SK-N-SH (cell line): ENCODE measurements around the gene PHOX2A. TPM values are rescaled to one million over a fixed set of nuclear protein-coding genes. Genes with fewer than 3 reads are reported as not detected.

Experiments used
- CTCF ChIA-PET: fragments of 300-600, 350-600 bp; formaldehyde crosslinking; extraction: SDS; loops from one replicate; lab custom pipeline; 2021; lab: Yijun Ruan, JAX
- POLR2A ChIA-PET: fragments of 350-600 bp; sonication (Branson Sonifier 250); formaldehyde crosslinking; extraction: SDS; loops from one replicate; lab custom pipeline; 2020; ENCODE audit warnings: antibody characterized with exemption, inconsistent platforms; lab: Yijun Ruan, JAX
- DNase-seq: peaks from one replicate; pipeline ENCODE4 v3.0.0; 2012
- H2AFZ ChIP-seq: fragments of 200-600 bp; sonication (generic); 2 replicates; pipeline ENCODE4 v1.8.1; 2016; ENCODE audit warnings: antibody characterized with exemption, mild to moderate bottlenecking, low read depth
- H3F3A ChIP-seq: fragments of 200-600 bp; sonication (generic); replicated peaks from 2 replicates; pipeline ENCODE3; 2016; ENCODE audit warnings: antibody characterized with exemption, mild to moderate bottlenecking; ENCODE audit not compliant: insufficient read depth
- H3K27ac ChIP-seq, 2 experiments: fragments of 200-500 bp in 1 of 2; fragments of 200-600 bp in 1 of 2; sonication (Bioruptor generic) in 1 of 2; sonication (generic), shearing (Covaris generic) in 1 of 2; 2 replicates each; pipeline versions ENCODE4 v1.5.1 to v1.6.1; 2014 to 2016; ENCODE audit warnings: low read depth in 2 of 2, inconsistent platforms in 1 of 2, low read length in 1 of 2, mild to moderate bottlenecking in 1 of 2, mixed read lengths in 1 of 2
- H3K27me3 ChIP-seq: fragments of 200-600 bp; sonication (generic), shearing (Covaris generic); 2 replicates; pipeline ENCODE4 v1.6.1; 2016; ENCODE audit warnings: mixed run types; ENCODE audit not compliant: insufficient read depth
- H3K36me3 ChIP-seq, 2 experiments: fragments of 200-500 bp in 1 of 2; fragments of 200-600 bp in 1 of 2; sonication (Bioruptor generic) in 1 of 2; sonication (generic) in 1 of 2; replicated peaks in 1 of 2; 2 replicates each; pipeline versions ENCODE3 to v1.5.1; 2014 to 2016; ENCODE audit warnings: low read length in 1 of 2, mild to moderate bottlenecking in 1 of 2; ENCODE audit not compliant: insufficient read depth in 2 of 2, control insufficient read depth in 1 of 2
- H3K4me1 ChIP-seq, 2 experiments: fragments of 200-500 bp in 1 of 2; fragments of 200-600 bp in 1 of 2; sonication (Bioruptor generic) in 1 of 2; sonication (generic), shearing (Covaris generic) in 1 of 2; 2 replicates each; pipeline versions ENCODE4 v1.5.1 to v1.6.1; 2014 to 2016; ENCODE audit warnings: low read depth in 1 of 2, low read length in 1 of 2, mixed run types in 1 of 2; ENCODE audit not compliant: insufficient read depth in 2 of 2, control insufficient read depth in 1 of 2
- H3K4me2 ChIP-seq: fragments of 200-600 bp; sonication (generic), shearing (Covaris generic); 2 replicates; pipeline ENCODE4 v1.6.1; 2017; ENCODE audit warnings: mixed run types
- H3K4me3 ChIP-seq, 2 experiments: fragments of 200-500 bp in 1 of 2; fragments of 200-600 bp in 1 of 2; sonication (Bioruptor generic) in 1 of 2; sonication (generic), shearing (Covaris generic) in 1 of 2; 2 replicates each; pipeline versions ENCODE4 v1.5.1 to v1.8.1; 2014 to 2016; ENCODE audit warnings: low read depth in 2 of 2, inconsistent platforms in 1 of 2, low read length in 1 of 2, mild to moderate bottlenecking in 1 of 2, mixed read lengths in 1 of 2, moderate library complexity in 1 of 2
- H3K79me2 ChIP-seq: fragments of 200-600 bp; sonication (generic); 2 replicates; pipeline ENCODE4 v1.8.1; 2017; ENCODE audit warnings: mild to moderate bottlenecking; ENCODE audit not compliant: insufficient read depth
- H3K9ac ChIP-seq: fragments of 200-600 bp; sonication (generic); 2 replicates; pipeline ENCODE4 v1.6.1; 2017; ENCODE audit warnings: mixed run types
- H3K9me2 ChIP-seq: fragments of 200-600 bp; sonication (generic); 2 replicates; pipeline ENCODE4 v1.6.1; 2017; ENCODE audit warnings: mixed run types
- H3K9me3 ChIP-seq: fragments of 200-600 bp; sonication (generic); 2 replicates; pipeline ENCODE4 v1.6.1; 2017; ENCODE audit warnings: mixed run types, mild to moderate bottlenecking, moderate library complexity
- H4K20me1 ChIP-seq: fragments of 200-600 bp; sonication (generic); 2 replicates; pipeline ENCODE4 v1.6.1; 2017; ENCODE audit warnings: mild to moderate bottlenecking, mixed run types; ENCODE audit not compliant: insufficient read depth
- CHD2 ChIP-seq: fragments of 150-350 bp; IDR thresholded peaks from 2 replicates; pipeline ENCODE4 v1.6.1; 2018; ENCODE audit warnings: low read length; ENCODE audit not compliant: partially characterized antibody
- ELF1 ChIP-seq: IDR thresholded peaks from 2 replicates; pipeline ENCODE4 v1.4.0; 2012
- EZH2phosphoT487 ChIP-seq: fragments of 200-600 bp; sonication (generic); IDR thresholded peaks from 2 replicates; pipeline ENCODE4 v1.6.1; 2017; ENCODE audit warnings: low read depth, mixed run types, mild to moderate bottlenecking, antibody characterized with exemption, moderate library complexity, borderline replicate concordance
- FOSL2 ChIP-seq: IDR thresholded peaks from 2 replicates; pipeline ENCODE4 v1.4.0; 2012; ENCODE audit warnings: low read depth, mild to moderate bottlenecking, moderate library complexity, borderline replicate concordance
- GABPA ChIP-seq: IDR thresholded peaks from 2 replicates; pipeline ENCODE4 v1.4.0; 2012; ENCODE audit warnings: low read depth, mild to moderate bottlenecking
- IRF3 ChIP-seq: fragments of 150-350 bp; IDR thresholded peaks from 2 replicates; pipeline ENCODE4 v1.6.1; 2016; ENCODE audit warnings: mild to moderate bottlenecking, low read depth, low read length
- NFIC ChIP-seq: IDR thresholded peaks from 2 replicates; pipeline ENCODE4 v1.4.0; 2012; ENCODE audit warnings: borderline replicate concordance
- NRF1 ChIP-seq: IDR thresholded peaks from 2 replicates; pipeline ENCODE4 v1.6.1; 2012; ENCODE audit warnings: low read depth, mild to moderate bottlenecking, low read length
- POLR2AphosphoS5 ChIP-seq: IDR thresholded peaks from 2 replicates; pipeline ENCODE4 v1.6.1; 2012; ENCODE audit warnings: low read depth, low read length
- RAD21 ChIP-seq: IDR thresholded peaks from 2 replicates; pipeline ENCODE4 v1.6.1; 2012; ENCODE audit warnings: mild to moderate bottlenecking, low read length
- RCOR1 ChIP-seq: fragments of 150-350 bp; IDR thresholded peaks from 2 replicates; pipeline ENCODE4 v1.6.1; 2017; ENCODE audit warnings: antibody characterized with exemption, low read length
- RFX5 ChIP-seq: IDR thresholded peaks from 2 replicates; pipeline ENCODE4 v1.6.1; 2012; ENCODE audit warnings: mild to moderate bottlenecking, improper control_type of control experiment, low read length
- RXRA ChIP-seq: IDR thresholded peaks from 2 replicates; pipeline ENCODE4 v1.4.0; 2012; ENCODE audit warnings: low read depth, mild to moderate bottlenecking, borderline replicate concordance
- SMC3 ChIP-seq: IDR thresholded peaks from 2 replicates; pipeline ENCODE4 v1.6.1; 2012; ENCODE audit warnings: low read depth, low read length, improper control_type of control experiment
- TAF1 ChIP-seq: IDR thresholded peaks from 2 replicates; pipeline ENCODE4 v1.6.1; 2012; ENCODE audit warnings: low read depth, mild to moderate bottlenecking, low read length, moderate library complexity, borderline replicate concordance
- TCF12 ChIP-seq: IDR thresholded peaks from 2 replicates; pipeline ENCODE4 v1.4.0; 2012
- TEAD4 ChIP-seq: IDR thresholded peaks from 2 replicates; pipeline ENCODE4 v1.4.0; 2012; ENCODE audit warnings: mild to moderate bottlenecking, borderline replicate concordance; ENCODE audit not compliant: insufficient read depth
- USF2 ChIP-seq: fragments of 150-350 bp; IDR thresholded peaks from 2 replicates; pipeline ENCODE4 v1.6.1; 2017; ENCODE audit warnings: antibody characterized with exemption, low read length, low read depth, borderline replicate concordance
- YY1 ChIP-seq: IDR thresholded peaks from 2 replicates; pipeline ENCODE4 v1.4.0; 2012; ENCODE audit warnings: low read depth, mild to moderate bottlenecking
- WGBS: methylation state at CpG from one replicate; pipeline ENCODE4 v1.1.6; 2017; ENCODE audit warnings: low lambda C conversion rate; 5-methylcytosine and 5-hydroxymethylcytosine counted together
- polyA plus RNA-seq, 3 experiments: library from polyadenylated mRNA; depleted of rRNA; stranded (reverse); fragments of >200 nt; gene quantifications; 2 replicates each; pipeline ENCODE4 v1.2.3, GENCODE V29; 2012
- TF ChIP-seq, protein P1 (sequence below): IDR thresholded peaks from 2 replicates; pipeline ENCODE4 v1.6.1; 2012; ENCODE audit warnings: mild to moderate bottlenecking, low read depth, low read length, moderate library complexity
- TF ChIP-seq, protein P2 (sequence below): IDR thresholded peaks from 2 replicates; pipeline ENCODE4 v1.4.0; 2012; ENCODE audit warnings: low read depth, borderline replicate concordance
- TF ChIP-seq, protein P3 (sequence below): IDR thresholded peaks from 2 replicates; pipeline ENCODE4 v1.4.0; 2012; ENCODE audit warnings: low read depth, borderline replicate concordance

PHOX2A gene
- polyA plus RNA-seq, 1 of the 3 experiments (the other 2 are of a cell fraction), result 75.6 TPM

- TF ChIP-seq, protein P1, sequence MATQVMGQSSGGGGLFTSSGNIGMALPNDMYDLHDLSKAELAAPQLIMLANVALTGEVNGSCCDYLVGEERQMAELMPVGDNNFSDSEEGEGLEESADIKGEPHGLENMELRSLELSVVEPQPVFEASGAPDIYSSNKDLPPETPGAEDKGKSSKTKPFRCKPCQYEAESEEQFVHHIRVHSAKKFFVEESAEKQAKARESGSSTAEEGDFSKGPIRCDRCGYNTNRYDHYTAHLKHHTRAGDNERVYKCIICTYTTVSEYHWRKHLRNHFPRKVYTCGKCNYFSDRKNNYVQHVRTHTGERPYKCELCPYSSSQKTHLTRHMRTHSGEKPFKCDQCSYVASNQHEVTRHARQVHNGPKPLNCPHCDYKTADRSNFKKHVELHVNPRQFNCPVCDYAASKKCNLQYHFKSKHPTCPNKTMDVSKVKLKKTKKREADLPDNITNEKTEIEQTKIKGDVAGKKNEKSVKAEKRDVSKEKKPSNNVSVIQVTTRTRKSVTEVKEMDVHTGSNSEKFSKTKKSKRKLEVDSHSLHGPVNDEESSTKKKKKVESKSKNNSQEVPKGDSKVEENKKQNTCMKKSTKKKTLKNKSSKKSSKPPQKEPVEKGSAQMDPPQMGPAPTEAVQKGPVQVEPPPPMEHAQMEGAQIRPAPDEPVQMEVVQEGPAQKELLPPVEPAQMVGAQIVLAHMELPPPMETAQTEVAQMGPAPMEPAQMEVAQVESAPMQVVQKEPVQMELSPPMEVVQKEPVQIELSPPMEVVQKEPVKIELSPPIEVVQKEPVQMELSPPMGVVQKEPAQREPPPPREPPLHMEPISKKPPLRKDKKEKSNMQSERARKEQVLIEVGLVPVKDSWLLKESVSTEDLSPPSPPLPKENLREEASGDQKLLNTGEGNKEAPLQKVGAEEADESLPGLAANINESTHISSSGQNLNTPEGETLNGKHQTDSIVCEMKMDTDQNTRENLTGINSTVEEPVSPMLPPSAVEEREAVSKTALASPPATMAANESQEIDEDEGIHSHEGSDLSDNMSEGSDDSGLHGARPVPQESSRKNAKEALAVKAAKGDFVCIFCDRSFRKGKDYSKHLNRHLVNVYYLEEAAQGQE, result no peak
- TF ChIP-seq NRF1, result no peak
- TF ChIP-seq FOSL2, result no peak
- TF ChIP-seq NFIC, result no peak
- TF ChIP-seq TCF12, result no peak
- TF ChIP-seq RXRA, result no peak
- TF ChIP-seq, all 33 proteins: peak for 0
Measured at GRCh38 chr11:72265951-72266350, 22.0 kb upstream of the PHOX2A start (continued).

GRCh38 chr11:72263361-72263760 is 19.4 kb upstream of the PHOX2A start:
- H3K27me3 ChIP-seq, result no peaks in the 10 kb centered on the region
- 55% methylated on average over 4 of the region's 4 CpGs for WGBS
- no peak for DNase-seq
- H3K4me3 ChIP-seq, result no peak overlapping the region
- no peak overlapping the region for H2AFZ ChIP-seq
- ChIA-PET POLR2A (no interaction called here), CTCF (no interaction called here)
- H3K9ac ChIP-seq, result no peak overlapping the region
- H3K9me2 ChIP-seq, result no peaks in the 10 kb centered on the region
- H3F3A ChIP-seq, result peaks cover 7% of the 10 kb centered on the region
- H3K4me1 ChIP-seq, result no peaks in the 10 kb centered on the region; a peak in 2 of 4 replicates
- H3K79me2 ChIP-seq, result no peaks in the 10 kb centered on the region
- H3K9me3 ChIP-seq, result no peaks in the 10 kb centered on the region
- H3K36me3 ChIP-seq, result no peaks in the 10 kb centered on the region
- TF ChIP-seq CHD2 (no peak), NRF1 (no peak), FOSL2 (no peak), RFX5 (no peak), RAD21 (no peak), GABPA (no peak), YY1 (no peak), USF2 (no peak), SMC3 (no peak), ELF1 (no peak), TCF12 (no peak), EZH2phosphoT487 (no peak), TEAD4 (no peak), POLR2AphosphoS5 (no peak), TAF1 (no peak), IRF3 (no peak), RCOR1 (no peak)
- TF ChIP-seq, protein P2, sequence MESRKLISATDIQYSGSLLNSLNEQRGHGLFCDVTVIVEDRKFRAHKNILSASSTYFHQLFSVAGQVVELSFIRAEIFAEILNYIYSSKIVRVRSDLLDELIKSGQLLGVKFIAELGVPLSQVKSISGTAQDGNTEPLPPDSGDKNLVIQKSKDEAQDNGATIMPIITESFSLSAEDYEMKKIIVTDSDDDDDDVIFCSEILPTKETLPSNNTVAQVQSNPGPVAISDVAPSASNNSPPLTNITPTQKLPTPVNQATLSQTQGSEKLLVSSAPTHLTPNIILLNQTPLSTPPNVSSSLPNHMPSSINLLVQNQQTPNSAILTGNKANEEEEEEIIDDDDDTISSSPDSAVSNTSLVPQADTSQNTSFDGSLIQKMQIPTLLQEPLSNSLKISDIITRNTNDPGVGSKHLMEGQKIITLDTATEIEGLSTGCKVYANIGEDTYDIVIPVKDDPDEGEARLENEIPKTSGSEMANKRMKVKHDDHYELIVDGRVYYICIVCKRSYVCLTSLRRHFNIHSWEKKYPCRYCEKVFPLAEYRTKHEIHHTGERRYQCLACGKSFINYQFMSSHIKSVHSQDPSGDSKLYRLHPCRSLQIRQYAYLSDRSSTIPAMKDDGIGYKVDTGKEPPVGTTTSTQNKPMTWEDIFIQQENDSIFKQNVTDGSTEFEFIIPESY, result no peak
- TF ChIP-seq, protein P3, sequence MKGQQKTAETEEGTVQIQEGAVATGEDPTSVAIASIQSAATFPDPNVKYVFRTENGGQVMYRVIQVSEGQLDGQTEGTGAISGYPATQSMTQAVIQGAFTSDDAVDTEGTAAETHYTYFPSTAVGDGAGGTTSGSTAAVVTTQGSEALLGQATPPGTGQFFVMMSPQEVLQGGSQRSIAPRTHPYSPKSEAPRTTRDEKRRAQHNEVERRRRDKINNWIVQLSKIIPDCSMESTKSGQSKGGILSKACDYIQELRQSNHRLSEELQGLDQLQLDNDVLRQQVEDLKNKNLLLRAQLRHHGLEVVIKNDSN, result no peak
- H3K4me2 ChIP-seq, result no peak overlapping the region
- no peak overlapping the region for H3K27ac ChIP-seq
- no peaks in the 10 kb centered on the region for H4K20me1 ChIP-seq
